GM19351 (cell line): Measurements from ENCODE around the gene EPHA2.

Source experiments
- ATAC-seq: cut with Tn5 transposase; IDR thresholded peaks from one replicate; pipeline ENCODE4 v1.9.1; 2021; ENCODE audit warnings: mild to moderate bottlenecking, moderate library complexity; ENCODE audit not compliant: unreplicated experiment

EPHA2 gene

GRCh38 chr1:16076031-16076864 is 79.6 kb downstream of the EPHA2 start:
- no peak for ATAC-seq

- ATAC-seq, result no peak
Observed at GRCh38 chr1:16075337-16076030, 80.4 kb downstream of the EPHA2 start.
